Stimulated activated naive CD8-positive, alpha-beta T cell treated with anti-CD3 and anti-CD28 coated beads, Interleukin-15, amount 100 ng/mL, for 72 hours (primary cell): ENCODE results near the gene AOAH.

Source experiments
- ATAC-seq: fragments of 150-1000 bp; cut with Tn5 transposase; 2 replicates; pipeline ENCODE4 v1.10.0; 2021; ENCODE audit warnings: mild to moderate bottlenecking, moderate library complexity
- DNase-seq, 2 donors: peaks; one replicate each; pipeline ENCODE4 v3.0.0; 2021 to 2022
- H3K27ac Mint-ChIP-seq, 2 donors: one replicate each; pipeline ENCODE4 v1.8.0; 2022; ENCODE audit warnings: mild to moderate bottlenecking in 2 of 2, mixed read lengths in 2 of 2, moderate library complexity in 2 of 2
- H3K27me3 Mint-ChIP-seq: one replicate; pipeline ENCODE4 v1.8.0; 2022; ENCODE audit warnings: mixed read lengths
- H3K4me1 Mint-ChIP-seq: one replicate; pipeline ENCODE4 v1.8.0; 2022; ENCODE audit warnings: mild to moderate bottlenecking, mixed read lengths
- H3K4me3 Mint-ChIP-seq, 2 donors: one replicate each; pipeline ENCODE4 v1.8.0; 2022; ENCODE audit warnings: mild to moderate bottlenecking in 2 of 2, mixed read lengths in 2 of 2, moderate library complexity in 1 of 2
- H3K9me3 Mint-ChIP-seq, 2 donors: one replicate each; pipeline ENCODE4 v1.8.0; 2022; ENCODE audit warnings: mixed read lengths in 2 of 2

The AOAH gene

DNA sequence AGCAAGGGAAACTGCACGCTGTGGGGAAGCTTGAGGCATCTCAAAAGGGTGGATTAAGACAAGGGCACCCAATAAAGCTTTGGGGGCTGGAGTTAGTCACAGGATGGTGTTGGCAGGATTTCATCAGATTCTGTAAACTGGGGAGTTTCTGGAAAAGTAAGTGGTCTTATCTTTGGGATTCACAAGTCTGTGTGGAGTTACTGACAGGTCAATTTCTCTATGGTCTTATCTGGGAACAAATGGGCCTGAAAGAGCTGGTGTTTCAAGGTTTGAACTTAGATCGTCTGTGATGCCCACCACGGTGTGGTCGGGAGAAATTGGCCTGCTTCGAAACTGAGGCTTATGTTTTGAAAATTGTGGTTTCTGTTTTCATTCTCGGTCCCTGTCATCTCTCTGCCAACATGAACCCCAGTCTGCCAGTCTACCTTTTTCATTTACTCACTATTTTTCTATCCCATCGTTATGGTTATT, 23.8 kb upstream of the AOAH start:
- H3K27me3 Mint-ChIP-seq = no peaks in the 10 kb centered on the region
- ATAC-seq = peak; percentile 88
- DNase-seq = peak; percentile 43 to 58
- peak overlapping the region; percentile 16 to 59 for H3K4me3 Mint-ChIP-seq
- peak overlapping the region; percentile 82 to 95 for H3K27ac Mint-ChIP-seq
- H3K9me3 Mint-ChIP-seq = no peaks in the 10 kb centered on the region
- H3K4me1 Mint-ChIP-seq = peaks cover 53% of the 10 kb centered on the region

- Mint-ChIP-seq H3K9me3 (no peaks in the 10 kb centered on the region), H3K27ac (peak overlapping the region; percentile 82 to 95), H3K4me3 (peak overlapping the region; percentile 24 to 59), H3K27me3 (no peaks in the 10 kb centered on the region), H3K4me1 (peaks cover 59% of the 10 kb centered on the region)
- no peak for DNase-seq
- no peak for ATAC-seq
Observed at GRCh38 chr7:36747280-36748016, 23.2 kb upstream of the AOAH start.

DNA sequence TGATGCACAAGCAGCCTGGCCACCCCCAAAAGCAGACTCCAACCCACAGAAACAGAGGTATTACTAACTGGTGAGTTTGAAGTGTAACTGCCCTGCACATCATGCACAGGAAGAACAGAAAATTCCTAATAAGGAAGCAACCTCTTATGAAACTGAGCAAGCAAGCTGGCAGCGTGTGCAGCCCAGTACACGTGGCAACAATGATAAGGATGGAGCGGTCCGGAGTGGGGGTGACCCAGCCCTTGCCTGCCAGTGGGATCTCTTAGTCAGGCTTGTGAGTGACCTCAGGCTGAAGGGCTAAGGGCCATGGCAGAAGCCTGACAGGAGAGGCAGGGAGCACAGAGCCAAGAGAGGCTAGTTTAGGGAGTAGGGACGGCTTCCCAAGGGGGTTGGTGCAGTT, 22.1 kb upstream of the AOAH start:
- peak overlapping the region in 1 of 2 donors; percentile 30 for H3K27ac Mint-ChIP-seq
- DNase-seq (no peak), ATAC-seq (no peak)
- no peaks in the 10 kb centered on the region for H3K9me3 Mint-ChIP-seq
- peaks cover 61% of the 10 kb centered on the region for H3K4me1 Mint-ChIP-seq
- no peak overlapping the region for H3K4me3 Mint-ChIP-seq
- H3K27me3 Mint-ChIP-seq = no peaks in the 10 kb centered on the region

DNA sequence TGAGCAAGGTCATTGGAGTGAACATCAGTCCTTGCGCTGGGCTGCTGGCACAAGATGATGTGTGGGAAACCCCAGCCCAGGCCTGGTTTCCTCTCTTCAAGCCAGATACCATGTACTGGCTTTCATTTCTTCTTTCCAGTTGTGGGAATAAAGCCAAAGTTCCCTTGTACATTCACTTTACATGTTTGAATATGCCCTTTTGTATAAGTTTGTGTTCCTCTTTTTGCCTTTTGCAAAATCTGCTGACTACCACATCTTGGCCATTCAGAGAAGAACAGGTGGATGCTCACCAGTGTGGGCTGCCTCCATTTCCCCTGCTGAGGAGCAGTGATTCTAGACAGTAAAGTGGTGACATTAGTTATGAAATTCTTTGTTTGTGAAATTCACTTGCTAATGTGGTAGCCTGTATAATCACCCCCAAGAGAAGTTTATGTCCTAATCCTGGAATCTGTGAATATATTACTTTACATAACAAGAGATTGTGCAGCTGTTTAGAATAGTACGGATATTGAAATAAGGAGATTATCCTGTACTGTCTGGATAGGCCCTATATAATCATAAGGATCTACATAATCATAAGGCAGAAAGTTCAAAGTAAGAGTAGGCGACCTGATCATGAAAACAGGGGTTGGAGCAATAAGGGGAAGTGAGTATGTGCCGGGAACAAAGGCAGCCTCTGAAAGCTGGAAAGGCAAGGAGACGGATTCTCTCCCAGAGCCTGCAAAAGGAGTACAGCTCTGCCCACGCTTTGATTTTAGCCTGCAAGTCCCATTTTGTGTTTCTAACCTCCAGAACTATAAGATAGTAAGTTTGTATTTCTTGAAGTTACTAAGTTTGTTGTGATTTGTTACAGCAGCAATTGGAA, 18.8 kb upstream of the AOAH start:
- Mint-ChIP-seq H3K9me3 (no peaks in the 10 kb centered on the region), H3K4me3 (no peak overlapping the region), H3K27ac (no peak overlapping the region), H3K4me1 (peaks cover 57% of the 10 kb centered on the region), H3K27me3 (no peaks in the 10 kb centered on the region)
- ATAC-seq (no peak), DNase-seq (no peak)

DNA sequence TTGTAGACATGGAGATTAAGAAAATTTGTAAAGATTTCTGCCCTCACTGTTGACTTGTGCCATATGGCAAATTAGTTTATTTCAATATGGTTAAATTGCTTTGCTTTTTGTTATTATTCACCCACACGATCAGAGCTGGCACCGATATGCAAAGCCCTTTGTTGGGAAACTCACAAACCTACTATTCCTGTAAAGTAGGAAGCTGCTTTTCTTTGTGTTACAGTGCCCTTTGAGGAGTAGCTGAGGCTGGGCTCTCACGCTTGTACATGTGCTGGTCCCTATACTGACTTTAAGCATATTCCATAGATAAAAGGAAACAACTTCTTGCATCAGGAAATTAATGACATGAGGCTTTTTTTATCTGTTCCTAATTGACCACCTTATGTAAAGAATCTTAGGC, 17.6 kb upstream of the AOAH start:
- Mint-ChIP-seq H3K4me3 (no peak overlapping the region), H3K9me3 (no peaks in the 10 kb centered on the region)
- no peak for ATAC-seq

GRCh38 chr7:36739351-36739750, 15.1 kb upstream of the AOAH start:
- H3K27ac Mint-ChIP-seq = no peak overlapping the region
- H3K4me1 Mint-ChIP-seq = peaks cover 56% of the 10 kb centered on the region
- no peak overlapping the region for H3K4me3 Mint-ChIP-seq
- ATAC-seq (no peak), DNase-seq (no peak)
- H3K9me3 Mint-ChIP-seq = no peaks in the 10 kb centered on the region
- H3K27me3 Mint-ChIP-seq = no peaks in the 10 kb centered on the region

More for the DNA sequence above, 17.6 kb upstream of the AOAH start:
- no peak overlapping the region for H3K27ac Mint-ChIP-seq
- H3K4me1 Mint-ChIP-seq = peaks cover 50% of the 10 kb centered on the region
- no peak for DNase-seq
- H3K27me3 Mint-ChIP-seq = no peaks in the 10 kb centered on the region

DNA sequence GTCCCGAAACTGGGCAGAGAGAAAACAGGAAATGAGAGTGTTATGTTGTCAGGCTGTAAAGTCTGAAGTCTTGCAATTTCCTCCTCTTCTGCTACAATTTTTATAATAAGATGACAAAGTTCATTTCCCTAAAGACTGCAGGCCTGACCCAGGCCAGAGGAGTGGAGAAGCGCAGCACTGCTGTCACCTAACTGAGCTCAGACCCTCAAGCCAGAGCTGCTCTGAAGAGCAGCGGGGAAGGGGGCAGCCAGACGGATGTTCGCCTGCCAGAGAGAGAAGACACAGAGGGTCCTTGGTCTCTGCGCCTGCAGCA, 12.6 kb upstream of the AOAH start:
- Mint-ChIP-seq H3K27ac (peak overlapping the region; percentile 82 to 84), H3K4me3 (peak overlapping the region; percentile 43 to 73), H3K27me3 (no peaks in the 10 kb centered on the region), H3K9me3 (peaks cover 7 to 8% of the 10 kb centered on the region in 2 donors), H3K4me1 (peaks cover 59% of the 10 kb centered on the region)
- DNase-seq (no peak), ATAC-seq (peak; percentile 46)

DNA sequence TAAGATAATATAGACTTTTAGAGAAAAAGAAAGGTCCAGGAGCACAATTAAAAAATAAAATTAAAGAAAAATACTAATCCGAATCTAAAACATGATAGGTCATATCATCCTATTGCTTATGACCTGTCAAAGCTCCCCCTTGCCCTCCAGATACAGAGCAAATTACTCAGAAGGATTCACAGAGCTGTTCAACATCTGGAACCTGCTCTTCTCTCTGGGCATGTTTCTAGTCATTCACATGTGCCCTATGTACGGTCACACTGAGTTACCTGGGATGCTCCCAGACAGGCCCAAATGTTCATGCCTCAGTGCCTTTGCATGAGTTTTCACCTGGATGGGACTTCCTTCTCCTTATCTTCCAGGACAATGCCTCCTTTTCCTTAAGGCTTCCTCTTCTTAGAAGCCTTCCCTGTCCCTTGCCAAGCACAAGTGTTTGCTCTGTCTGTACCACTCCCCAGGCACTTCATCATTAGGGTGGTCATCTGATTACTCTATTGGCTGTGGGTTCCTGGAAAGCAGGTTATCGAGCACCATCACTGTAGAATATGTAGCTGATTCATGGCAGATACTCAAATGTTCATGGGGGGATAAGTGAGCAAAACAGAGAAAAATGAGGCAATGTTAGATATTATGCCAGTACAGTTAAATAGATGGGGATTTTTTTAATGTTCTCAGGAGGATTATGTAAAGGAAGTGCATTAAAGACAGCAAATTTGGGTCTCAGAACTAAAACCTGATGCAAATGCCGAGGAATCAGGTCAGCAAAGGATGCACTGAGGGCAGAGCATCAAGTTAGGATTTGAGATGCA, 12.0 kb upstream of the AOAH start:
- H3K4me3 Mint-ChIP-seq = peak overlapping the region; percentile 43 to 73

DNA sequence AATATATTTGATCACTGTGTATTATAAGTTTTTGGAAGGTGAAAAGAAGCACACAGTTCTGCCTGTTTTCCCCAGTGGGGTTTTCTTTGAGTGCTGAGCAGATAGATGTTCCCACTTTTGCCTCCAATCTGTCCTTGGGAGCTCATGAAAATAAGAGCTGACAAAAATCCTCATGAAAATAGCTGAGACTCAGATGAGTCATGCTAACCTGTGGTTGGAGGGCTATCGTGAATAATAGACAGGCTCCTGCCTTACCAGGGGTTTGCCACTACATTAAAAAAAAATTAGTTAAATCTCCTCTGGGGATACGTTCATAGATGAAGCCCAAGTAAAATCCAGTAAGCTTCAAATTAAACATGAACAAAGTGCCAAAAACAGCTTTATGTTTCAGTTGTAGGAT, 10.9 kb upstream of the AOAH start:
- peaks cover 10 to 12% of the 10 kb centered on the region in 2 donors for H3K9me3 Mint-ChIP-seq
- DNase-seq (no peak), ATAC-seq (peak; percentile 57)
- peak overlapping the region; percentile 29 to 36 for H3K4me3 Mint-ChIP-seq
- H3K4me1 Mint-ChIP-seq = peaks cover 58% of the 10 kb centered on the region
- H3K27ac Mint-ChIP-seq = no peak overlapping the region
- no peaks in the 10 kb centered on the region for H3K27me3 Mint-ChIP-seq

More for the DNA sequence above, 12.0 kb upstream of the AOAH start:
- Mint-ChIP-seq H3K4me1 (peaks cover 60% of the 10 kb centered on the region), H3K9me3 (peaks cover 10 to 12% of the 10 kb centered on the region in 2 donors), H3K27ac (peak overlapping the region in 1 of 2 donors; percentile 59), H3K27me3 (no peaks in the 10 kb centered on the region)
- peak; percentile 75 for ATAC-seq
- peak in 1 of 2 donors; percentile 30 for DNase-seq

DNA sequence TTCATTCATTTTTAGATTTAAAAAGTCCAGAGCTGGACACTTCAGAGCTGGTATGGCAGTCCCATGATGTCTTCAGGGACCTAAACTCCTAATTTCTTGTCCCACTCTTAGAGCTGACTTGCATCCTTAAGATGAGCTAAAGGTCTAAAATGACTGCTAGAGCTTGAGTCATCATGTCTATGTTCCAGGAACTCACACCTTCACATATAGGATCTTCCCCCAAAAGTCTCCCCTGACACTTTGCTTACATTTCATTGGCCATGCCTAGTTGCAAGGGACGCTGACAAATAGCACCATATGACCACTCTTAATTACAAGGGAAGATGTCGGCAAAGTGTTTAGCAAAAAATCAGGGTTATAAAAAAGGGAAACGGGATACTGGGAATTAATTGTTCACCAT, 10.4 kb upstream of the AOAH start:
- Mint-ChIP-seq H3K4me3 (peak overlapping the region in 1 of 2 donors; percentile 36), H3K4me1 (peaks cover 58% of the 10 kb centered on the region), H3K27me3 (no peaks in the 10 kb centered on the region), H3K27ac (no peak overlapping the region), H3K9me3 (peaks cover 10 to 12% of the 10 kb centered on the region in 2 donors)
- ATAC-seq (peak; percentile 62), DNase-seq (no peak)

DNA sequence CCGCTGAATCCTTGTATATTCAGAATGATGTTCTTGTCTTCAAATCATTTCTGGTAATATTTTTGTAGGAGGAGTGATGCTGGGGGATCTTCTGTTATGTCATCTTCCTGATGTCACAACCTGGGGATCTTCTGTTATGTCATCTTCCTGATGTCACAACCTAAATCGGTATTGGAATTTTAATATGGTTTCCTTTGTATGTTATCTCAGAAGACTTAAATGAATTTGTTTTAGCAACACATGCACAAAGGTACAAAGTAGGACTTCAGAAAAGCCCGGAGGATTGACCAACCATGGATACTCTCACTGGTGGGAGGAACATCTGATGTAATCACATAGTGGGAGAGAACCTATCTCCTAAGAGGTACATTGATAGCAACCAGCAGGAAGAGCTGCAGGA, 9.1 kb upstream of the AOAH start:
- peaks cover 12 to 16% of the 10 kb centered on the region in 2 donors for H3K9me3 Mint-ChIP-seq
- H3K4me3 Mint-ChIP-seq = no peak overlapping the region
- no peak for ATAC-seq
- H3K27me3 Mint-ChIP-seq = no peaks in the 10 kb centered on the region
- peaks cover 52% of the 10 kb centered on the region for H3K4me1 Mint-ChIP-seq
- DNase-seq = no peak
- no peak overlapping the region for H3K27ac Mint-ChIP-seq

GRCh38 chr7:36732806-36733205, 8.5 kb upstream of the AOAH start:
- peaks cover 12 to 16% of the 10 kb centered on the region in 2 donors for H3K9me3 Mint-ChIP-seq
- no peaks in the 10 kb centered on the region for H3K27me3 Mint-ChIP-seq
- DNase-seq = no peak
- peaks cover 48% of the 10 kb centered on the region for H3K4me1 Mint-ChIP-seq
- no peak overlapping the region for H3K27ac Mint-ChIP-seq
- ATAC-seq = no peak
- no peak overlapping the region for H3K4me3 Mint-ChIP-seq

DNA sequence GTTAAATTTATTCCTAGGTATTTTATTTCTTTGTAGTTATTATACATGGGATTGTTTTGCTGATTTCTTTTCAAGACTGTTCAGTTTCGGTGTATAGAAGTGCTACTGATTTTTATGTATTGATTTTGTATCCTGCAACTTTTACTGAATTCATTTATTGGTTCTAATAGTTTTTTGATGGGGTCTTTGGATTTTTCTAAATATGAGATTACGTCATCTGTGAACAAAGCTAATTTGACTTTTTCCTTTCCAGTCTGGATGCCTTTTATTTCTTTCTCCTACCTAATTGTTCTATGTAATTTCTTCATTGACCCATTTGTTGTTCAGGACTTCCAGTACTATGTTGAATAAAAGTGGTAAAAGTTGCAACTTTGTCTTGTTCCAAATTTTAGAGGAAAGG, 5.8 kb upstream of the AOAH start:
- Mint-ChIP-seq H3K9me3 (peaks cover 12 to 16% of the 10 kb centered on the region in 2 donors), H3K4me1 (peaks cover 52% of the 10 kb centered on the region), H3K4me3 (no peak overlapping the region), H3K27ac (no peak overlapping the region), H3K27me3 (no peaks in the 10 kb centered on the region)
- DNase-seq (no peak), ATAC-seq (no peak)

DNA sequence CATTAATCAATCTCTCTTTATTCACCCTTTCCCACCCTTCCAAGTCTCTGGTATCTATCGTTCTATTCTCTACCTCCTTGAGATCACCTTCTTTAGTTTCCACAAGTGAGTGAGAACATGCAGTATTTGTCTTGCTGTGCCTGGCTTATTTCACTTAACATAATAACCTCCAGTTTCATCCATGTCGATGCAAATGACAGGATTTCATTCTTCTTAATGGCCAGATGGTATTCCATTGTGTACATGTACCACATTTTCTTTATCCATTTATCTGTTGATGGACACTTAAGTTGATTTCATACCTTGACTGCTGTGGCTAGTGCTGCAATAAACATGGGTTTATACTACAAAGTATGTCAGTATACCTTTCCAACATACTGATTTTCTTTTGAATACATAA, 3.8 kb upstream of the AOAH start:
- ATAC-seq (no peak), DNase-seq (no peak)
- no peak overlapping the region for H3K27ac Mint-ChIP-seq
- no peak overlapping the region for H3K4me3 Mint-ChIP-seq
- H3K27me3 Mint-ChIP-seq = no peaks in the 10 kb centered on the region
- H3K4me1 Mint-ChIP-seq = peaks cover 58% of the 10 kb centered on the region
- H3K9me3 Mint-ChIP-seq = peaks cover 12 to 16% of the 10 kb centered on the region in 2 donors

GRCh38 chr7:36726806-36727503, 2.7 kb upstream of the AOAH start:
- Mint-ChIP-seq H3K4me1 (peaks cover 61% of the 10 kb centered on the region), H3K9me3 (peaks cover 5 to 9% of the 10 kb centered on the region in 2 donors), H3K4me3 (peak overlapping the region; percentile 54 to 66), H3K27ac (peak overlapping the region; percentile 2 to 83), H3K27me3 (no peaks in the 10 kb centered on the region)
- peak; percentile 72 for ATAC-seq
- DNase-seq = peak in 1 of 2 donors; percentile 61
